Stimulated activated CD8-positive, alpha-beta memory T cell treated with anti-CD3 and anti-CD28 coated beads, Interleukin-7, amount 100 ng/mL, for 1 hour (primary cell): ENCODE data around the gene GUCA2B.

Experiments used
- DNase-seq, 2 donors: peaks; one replicate each; pipeline ENCODE4 v3.0.0-alpha.2; 2020; ENCODE audit warnings: low read depth in 2 of 2

GUCA2B gene

DNA sequence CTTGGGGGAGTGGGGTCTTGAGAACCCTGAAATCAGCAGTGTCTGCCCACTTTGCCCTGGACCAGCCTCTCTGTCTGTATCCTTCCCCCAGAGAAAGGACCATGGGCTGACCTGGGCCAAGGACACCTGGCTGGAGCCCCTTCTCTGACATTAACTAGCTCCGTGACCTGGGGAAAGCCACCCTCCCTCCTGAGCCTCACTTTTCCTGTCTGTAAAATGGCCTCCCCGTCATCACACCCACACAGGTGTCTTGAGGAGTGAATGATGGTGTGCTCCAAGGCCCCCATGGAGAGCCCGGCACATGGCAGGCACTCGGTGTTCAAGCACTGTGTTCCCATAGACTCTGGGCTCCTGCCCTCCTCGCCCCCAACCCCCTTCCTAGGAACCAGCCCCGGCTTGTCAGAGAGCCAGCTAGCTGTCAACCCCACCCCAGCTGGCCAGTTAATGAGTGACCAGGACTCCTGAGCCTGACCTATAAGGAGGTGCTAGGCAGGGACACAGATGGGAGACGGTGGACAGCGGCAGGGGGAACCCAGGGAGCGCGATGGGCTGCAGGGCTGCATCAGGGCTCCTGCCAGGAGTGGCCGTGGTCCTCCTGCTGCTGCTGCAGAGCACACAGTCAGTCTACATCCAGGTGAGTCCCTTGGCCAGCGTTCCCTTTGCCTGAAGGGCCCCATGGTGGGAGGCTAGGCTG lies at the start of gene GUCA2B:
TSS of gene GUCA2B (plus strand) at position 504 of the 694 bp plus-strand sequence. CDS start at position 545, 41 bp downstream.
- no peak for DNase-seq

DNA sequence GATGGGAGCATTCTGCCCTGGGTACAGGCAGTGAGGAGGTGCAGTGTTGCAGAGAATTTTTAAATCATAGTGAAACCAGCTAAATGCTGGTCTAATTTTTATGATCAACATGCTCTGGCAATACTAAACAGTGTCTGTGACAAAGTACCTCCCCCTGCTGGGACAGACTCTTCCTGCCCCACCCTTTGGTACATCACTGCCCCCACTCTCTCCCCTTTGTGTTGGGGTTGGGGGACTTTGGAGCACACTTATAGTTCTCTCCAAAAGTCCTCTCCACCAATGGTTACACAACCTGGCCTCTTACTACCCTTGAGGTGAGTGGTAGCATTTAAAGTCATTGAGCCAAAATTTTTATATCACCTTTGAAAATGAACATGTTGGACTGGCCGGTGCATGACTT lies 48.2 kb upstream of the GUCA2B start:
- no peak for DNase-seq

DNA sequence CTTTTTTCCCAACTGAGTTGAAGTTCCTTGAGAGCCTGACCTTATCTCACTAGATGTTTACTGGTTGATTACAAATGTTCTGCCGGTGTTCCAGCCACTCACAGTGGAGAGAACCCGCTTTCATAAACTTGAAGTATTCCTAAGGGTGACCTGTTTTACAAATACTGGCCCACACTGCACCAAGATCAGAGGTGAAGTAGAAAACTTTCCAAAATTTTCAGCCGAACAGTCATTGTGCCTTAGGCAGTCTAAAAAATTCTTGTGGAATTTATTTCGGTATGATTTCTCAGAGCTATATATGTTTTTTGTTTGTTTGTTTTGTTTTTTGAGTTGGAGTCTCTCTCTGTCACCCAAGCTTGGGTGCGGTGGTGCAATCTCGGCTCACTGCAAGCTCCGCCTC lies 44.9 kb upstream of the GUCA2B start:
- no peak for DNase-seq

DNA sequence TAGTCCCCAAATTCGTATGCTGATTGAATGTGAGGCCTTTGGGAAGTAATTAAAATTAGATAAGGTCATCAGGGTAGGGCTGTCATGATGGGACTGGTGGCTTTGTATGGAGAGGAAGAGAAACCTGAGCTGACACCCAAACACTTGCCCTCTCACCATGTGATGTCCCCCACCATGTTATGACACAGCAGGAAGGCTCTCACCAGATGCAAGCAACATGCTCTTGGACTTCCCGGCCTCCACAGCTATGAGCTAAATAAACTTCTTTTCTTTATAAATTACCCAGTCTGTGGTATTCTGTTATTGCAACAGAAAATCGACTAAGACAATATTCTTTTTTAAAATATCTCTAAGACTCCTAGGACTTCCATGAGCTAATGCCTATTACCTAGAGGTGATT lies 43.6 kb upstream of the GUCA2B start:
- DNase-seq, result no peak

DNA sequence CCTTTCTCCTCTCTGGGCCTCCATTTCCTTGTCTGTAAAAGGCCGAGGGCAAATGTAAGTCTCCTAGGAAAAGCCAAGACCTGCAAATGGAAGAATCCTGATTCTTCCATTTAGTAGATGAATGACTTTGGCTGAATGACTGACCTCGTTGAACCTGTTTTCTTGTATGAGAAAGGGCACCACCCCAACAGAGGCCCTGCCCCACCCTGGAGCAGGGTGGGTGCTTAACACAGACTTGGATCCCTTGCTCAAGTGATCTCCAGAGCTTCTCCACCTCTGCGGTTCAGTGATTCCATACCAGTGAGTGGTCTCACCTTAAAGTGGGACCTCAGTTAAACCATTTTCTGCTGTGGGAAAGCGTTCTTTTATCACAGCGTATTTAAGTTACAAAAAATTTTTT lies 39.0 kb upstream of the GUCA2B start:
- no peak for DNase-seq

DNA sequence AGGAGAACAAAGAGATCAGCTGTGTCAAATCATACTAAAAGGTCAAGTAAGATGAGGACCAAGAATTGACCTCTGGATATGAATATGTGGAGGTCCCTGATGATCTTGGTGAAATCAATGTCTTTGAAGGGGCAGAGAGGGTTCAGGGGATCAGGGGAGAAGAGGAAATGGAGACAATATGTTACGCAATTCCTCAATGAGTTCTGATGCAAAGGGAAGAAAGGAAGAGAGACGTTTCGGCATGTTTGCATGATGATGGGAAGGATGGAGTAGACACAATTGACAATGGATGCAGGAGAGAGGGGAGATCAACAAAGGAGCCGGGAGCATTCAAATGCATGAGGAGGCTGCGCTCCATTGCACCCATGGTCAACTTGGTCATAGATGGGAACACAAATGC lies 36.0 kb upstream of the GUCA2B start:
- no peak for DNase-seq

DNA sequence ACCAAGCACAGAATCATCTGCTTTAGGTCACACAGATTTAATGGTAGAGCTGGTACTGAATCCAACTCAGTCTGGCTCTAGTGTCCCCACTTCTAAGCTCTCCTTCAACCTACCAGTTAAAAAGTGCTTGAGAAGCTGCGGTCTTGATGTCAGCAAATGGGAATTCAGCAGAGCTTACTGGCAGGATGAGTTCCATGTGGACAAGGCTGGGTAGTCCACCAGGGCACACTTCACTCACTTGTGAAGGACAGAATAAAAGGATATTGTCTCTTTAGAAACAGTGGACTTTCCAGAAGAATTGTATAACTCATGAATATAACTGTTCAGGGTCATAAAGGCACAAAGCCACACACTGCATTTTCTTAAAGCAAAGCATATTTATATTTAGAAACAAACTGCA lies 35.1 kb upstream of the GUCA2B start:
- DNase-seq, result no peak

DNA sequence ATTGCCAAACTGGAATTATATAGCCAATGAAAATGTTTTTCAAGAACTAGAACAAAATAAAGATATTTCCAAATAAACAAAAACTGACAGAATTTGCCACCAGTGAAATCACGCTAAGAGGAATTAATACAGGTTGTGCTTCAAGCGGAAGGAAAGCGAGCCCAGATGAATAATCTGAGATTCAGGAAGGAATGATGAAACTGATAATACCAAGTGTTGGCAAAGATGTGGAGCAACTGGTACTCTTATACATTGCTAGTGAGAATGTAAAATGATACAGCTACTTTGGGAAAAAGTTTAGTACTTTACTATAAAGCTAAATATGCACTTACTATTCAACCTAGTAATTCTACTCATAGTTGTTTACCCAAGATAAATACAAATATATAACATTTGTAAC lies 30.8 kb upstream of the GUCA2B start:
- DNase-seq, result no peak

DNA sequence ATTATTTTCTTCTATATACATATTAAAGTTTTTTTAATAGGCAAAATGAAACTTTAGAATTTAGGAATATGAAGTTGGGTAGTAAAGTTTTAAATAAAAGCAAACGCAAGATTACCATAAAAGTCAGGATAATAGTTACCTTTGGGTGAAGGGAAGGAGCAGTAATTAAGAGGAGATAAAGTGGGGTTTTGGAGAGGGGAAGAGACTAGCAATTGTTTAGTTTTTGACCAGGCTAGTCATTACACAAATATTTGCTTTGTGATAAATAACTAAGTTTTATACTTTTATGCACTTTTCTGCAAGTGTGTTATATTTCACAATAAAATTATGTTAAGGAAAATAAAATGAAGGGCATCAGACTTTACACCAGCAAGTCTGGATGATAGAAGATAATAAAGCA lies 27.7 kb upstream of the GUCA2B start:
- no peak for DNase-seq

DNA sequence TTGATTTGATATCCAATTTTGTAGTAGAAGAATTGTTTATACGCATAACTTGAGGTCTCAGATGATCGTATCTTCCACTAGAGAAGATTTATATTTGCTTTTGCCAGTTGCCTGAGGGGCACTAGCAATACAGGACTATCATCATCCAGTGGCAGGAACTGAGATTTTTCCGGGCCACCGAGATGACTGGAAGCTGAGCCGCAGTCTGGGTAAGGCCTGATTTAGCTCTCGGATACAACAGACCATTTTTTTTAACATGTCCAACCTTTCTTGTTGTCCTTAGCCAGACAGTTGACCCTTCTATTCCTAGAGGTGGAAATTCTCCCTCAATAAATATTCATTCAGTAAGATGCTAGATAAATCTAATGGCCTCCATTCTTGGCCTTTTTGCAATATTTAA lies 25.4 kb upstream of the GUCA2B start:
- DNase-seq, result no peak

DNA sequence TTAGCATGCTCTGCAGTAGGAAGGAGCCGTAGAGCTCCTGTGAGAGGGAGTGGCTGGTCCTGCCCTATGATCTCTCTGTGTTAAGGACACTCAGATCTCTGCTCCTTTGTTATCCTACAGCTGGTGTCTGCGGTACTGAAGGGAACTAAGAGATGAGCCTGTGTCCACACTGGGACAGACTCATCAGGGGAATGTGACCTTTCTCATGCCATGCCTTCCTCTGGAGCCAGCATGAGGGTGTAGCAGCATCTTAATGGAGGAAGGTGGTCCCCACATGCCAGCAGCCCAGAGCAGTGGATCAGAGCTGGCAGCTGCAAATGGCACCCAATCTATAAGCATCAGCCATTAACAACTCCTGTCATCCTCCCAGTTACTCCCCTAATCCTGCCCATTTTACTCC lies 24.7 kb upstream of the GUCA2B start:
- no peak for DNase-seq

DNA sequence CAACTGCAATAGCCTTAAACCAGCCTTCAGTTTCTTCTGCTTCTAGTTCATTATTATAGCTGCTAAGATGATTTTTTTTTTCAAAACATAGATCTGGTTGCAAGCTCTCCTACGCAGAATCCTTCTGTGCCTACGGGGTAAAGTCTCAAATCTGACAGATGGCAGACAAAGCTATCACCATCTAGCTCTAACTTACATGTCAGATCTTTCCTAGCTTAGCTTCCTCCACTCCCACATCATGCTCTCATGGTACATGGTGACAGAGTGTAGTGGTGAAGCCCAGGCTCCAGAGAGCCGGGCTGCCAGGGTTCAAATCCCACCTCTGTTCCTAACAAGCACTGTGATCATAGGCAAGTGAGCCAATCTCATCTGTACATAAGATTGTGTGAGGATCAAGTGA lies 24.2 kb upstream of the GUCA2B start:
- DNase-seq, result no peak

DNA sequence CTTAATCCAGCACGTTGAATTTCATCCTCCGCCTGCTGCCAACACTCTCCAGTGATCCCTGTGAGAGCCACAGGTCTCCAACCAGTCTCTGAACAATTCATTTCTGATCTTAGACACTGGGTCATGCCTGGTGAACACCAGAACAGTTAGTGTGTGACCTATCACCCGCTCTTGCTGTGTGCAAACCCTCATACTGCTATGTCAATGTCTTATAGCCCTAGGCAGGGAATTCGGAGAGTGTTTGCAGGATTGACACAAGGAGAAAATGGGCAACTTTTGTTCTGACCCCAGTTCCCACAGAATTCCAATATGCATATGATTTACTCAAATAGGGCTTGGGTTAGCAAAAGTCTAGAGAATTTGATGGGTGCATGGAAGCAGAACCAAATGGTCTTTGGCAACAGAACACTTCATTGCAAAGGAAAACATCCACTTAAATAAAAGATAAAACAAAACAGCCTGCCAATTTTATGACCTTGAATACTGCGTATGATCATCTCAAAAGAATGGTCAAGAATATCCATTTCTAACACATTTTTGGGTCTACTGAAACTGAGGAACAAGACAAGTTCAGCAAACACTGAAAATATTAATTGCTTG lies 23.0 kb upstream of the GUCA2B start:
- DNase-seq, result no peak

DNA sequence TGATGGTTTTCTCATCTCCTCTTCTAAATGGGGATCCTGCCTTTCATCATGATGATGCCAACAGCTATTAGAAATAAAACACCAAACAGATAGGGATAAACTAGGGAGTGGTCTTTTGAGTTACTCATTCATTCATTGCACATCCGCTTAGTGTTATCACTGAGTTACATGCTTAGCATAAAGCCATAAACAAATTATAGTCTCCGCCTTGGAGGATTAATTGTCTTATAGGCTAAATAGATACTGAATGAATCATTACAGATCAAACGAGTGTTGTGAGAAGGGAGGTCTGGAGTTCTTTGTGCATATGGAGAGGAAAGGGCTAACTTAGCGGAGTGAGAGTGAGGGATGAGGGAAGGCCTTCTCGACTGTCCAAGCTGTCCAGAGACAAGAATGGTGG lies 19.8 kb upstream of the GUCA2B start:
- DNase-seq, result no peak

DNA sequence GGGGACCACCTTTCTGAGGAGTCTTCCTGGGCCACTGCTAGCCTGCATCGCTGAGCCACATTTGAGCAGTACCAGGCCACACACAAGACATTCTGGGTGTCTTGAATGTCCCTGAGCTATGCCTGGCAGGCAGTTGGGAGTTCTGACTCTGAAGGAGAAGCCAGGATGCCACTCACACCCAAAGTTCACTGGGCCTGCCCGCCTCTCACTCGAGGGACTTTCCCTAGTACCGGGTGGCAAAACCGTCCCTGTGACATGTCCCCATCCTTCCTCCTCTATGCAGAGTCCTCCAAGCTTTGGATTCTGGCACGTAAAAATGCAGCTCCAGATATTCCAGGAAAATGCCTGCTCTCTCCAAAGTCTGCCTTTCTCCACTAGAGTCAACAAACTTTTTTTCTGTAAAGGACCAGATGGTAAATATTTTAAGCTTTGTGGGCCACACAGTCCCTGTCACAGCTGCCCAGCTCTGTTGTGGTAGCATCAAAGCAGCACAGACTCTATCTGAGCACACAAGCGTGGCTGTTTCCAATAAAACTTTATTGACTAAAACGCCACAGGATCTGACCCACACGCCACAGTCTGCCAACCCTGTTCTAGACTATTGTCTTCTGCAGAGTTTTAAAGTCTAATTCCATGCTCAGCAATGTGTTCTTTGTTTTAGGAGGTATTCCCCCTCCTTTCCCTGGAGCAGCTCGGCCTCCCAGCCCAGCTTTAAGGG lies 19.2 kb upstream of the GUCA2B start:
- DNase-seq, result no peak

DNA sequence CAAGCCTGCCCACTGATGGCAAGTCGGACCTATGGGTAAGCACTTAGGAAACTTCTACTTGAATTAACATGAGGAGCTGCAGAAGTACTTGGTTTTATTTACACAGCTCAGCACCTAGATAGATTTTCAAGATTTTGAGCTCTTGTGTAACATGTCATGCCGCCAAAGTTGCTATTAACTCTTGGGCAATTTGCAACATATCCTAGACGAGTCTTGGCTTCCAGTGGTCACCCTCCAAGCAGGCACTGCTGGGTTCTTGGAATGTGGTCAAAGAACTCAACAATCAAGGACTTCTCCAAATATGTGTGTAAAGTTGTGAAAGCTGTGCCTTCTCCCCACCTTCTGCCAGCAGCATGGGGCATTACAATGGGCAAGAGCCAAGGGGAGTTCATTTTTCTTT lies 17.8 kb upstream of the GUCA2B start:
- no peak for DNase-seq

DNA sequence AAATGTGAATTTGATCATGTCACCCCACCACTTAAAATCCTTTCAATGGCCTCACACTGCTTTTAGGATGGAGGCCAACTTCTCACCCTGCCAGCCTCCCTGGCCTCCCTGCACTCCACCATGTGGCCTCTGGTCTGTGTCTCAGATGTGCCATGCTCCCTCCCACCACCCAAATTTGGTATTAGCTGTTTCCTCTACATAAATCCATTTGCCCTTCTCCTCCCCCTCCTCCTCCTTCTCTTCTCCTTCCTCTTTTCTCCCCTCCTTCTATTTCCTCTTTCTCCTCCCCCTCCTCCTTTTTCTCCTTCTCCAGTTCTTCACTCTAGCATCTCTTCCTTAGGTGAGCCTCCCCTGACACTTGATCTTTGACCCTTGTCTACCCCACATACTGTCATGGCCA lies 16.7 kb upstream of the GUCA2B start:
- DNase-seq, result no peak

DNA sequence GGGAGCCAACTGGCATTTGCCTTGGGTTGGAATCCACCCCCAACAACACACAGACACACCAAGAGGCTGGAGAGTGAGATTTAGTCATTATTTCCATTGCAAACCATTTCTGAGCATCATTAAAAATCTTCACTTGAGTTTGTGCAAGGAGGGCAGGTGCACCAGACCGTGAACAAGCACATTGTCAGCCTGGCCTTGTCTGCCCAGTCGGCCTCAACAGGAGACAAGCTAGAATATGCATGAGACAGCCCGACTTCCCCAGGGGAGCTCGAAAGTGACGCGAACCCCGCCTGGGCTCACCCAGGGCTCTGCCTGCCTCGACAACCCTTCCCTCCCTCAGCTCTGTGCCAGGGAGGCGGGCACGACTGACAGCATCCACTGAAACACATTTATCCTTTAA lies 15.4 kb upstream of the GUCA2B start:
- DNase-seq, result no peak

DNA sequence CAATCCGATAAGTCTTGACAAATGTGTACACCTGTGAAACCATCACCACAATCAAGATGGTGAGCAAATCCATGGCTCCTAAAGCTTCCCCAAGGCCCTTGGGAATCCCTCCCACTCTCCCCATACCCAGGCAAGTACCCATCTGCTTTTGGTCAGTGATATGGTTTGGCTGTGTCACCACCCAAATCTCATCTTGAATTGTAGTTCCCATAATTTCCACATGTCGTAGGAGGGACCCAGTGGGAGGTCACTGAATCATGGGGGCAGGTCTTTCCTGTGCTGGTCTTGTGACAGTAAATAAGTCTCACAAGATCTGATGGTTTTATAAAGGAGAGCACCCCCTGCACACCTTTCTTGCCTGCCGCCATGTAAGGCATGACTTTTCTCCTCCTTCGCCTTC lies 14.6 kb upstream of the GUCA2B start:
- no peak for DNase-seq

DNA sequence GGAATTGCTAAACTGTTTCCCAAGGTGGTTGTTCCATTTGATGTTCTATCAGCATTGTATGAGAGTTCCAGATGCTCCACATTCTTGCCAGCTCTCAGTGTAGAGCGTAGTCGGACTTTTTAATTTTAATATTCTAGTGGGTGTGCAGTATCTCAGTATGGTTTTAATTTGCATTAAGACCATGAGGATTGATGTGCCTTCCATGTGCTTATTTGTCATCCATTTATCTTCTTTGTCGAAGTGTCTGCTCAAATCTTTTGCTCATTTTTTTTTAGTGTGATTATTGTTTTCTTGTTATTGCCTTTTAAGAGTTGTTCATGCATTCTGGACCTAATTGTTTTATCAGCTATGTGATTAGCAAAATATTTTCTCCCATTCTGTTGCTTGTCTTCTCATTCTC lies 13.8 kb upstream of the GUCA2B start:
- DNase-seq, result no peak

DNA sequence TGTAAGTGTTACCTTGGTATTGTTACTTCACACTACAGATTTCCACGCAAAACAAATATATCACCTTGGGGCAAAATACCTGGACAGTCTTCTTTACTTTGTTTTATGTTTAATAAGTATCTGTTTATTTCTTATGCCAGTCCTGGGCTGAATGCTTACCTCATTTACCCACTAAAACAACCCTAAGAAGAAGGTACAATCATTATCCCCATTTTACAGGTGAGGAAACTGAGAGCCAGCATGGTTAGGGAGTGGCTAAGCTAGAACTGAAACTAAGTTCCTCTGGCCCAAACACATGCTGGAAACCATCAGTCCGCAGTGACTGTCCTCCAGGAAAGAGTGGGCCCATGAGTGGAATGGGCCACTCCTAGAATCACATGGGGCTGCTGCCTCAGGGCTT lies 13.0 kb upstream of the GUCA2B start:
- DNase-seq, result no peak

DNA sequence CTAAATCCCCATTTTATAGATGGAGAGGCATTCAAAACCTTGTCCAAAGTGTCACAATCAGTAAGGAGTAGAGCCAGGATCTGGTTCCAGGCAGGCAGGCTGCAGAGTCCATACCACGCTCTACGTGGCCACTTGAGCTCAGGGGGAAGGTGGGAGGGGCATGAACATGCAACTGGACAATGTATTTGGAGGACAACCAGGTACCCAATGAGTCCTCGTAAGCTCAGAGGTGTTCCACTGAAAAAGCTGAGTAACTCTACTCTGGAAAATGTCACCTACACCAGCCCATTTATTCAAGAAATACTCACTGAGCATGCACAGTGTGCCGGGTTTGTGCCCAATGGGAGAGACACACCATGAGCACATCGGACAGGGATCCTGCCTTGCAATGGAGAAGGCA lies 11.2 kb upstream of the GUCA2B start:
- no peak for DNase-seq

DNA sequence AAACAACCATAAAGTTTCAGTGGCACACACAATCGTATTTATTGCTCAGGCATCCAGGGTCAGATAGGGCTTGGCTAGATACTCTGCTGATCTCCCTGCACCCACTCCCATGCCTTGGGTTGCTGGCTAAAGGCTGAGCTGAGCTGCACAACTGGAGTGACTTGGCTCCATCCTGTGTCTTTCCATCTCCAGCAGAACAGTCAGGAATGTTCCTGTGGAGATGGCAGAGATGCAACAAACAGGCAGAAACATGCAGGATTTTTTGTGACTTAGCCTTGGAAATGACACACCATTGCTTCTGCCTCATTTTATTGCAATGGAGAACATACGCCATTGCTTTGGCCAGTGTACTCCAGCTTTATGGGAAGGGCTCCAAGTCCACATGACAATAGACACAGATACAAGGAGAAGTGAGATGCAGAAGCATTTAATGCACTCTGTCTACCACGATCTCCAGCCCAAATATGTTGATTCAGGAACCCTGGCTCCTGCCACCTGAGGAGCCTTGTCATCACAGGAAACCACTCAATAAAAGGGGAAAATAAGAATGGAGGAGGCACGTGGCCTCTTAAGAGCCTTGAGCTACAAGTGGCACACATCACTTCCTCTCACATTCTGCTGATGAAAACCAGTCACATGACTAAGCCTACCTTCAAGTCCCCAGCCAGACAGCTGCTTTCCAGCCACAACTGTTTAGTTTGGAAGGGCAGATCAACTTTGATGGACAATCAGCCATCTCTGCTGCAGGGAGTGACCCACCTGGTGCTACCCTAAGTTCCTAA lies 10.1 kb upstream of the GUCA2B start:
- no peak for DNase-seq
